C4-2B (cell line): ENCODE measurements around the gene SPACA7.

ENCODE experiments used
- H3K27ac ChIP-seq: fragments of 450-650 bp; 2 replicates; pipeline ENCODE4 v1.5.1; 2017
- CTCF ChIP-seq: fragments of 450-650 bp; conservative IDR thresholded peaks from 2 replicates; pipeline ENCODE4 v1.5.1; 2017; ENCODE audit warnings: mild to moderate bottlenecking
- ZFX ChIP-seq: fragments of 450-650 bp; IDR thresholded peaks from 2 replicates; pipeline ENCODE4 v1.6.1; 2017

Gene SPACA7

DNA sequence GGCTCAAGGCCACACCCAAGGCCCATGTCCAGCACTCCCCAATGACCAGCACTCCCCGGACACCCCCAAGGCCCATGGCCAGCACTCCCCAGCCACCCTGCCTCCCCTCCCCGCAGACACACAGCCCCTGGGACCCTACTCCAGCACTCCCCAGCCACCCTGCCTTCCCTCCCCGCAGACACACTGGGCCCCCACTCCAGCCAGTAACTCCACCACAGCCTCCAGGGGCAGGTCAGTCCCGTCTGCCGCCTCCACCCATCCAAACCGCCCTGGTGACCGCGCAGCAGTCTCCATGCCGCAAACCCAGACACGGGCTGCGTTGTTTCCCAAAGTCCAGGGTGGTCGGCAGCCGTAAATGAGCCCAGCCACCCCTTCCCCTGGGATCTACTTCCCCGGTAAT is 70.7 kb downstream of the SPACA7 start:
- TF ChIP-seq ZFX, result no peak
- TF ChIP-seq CTCF, result no peak
- no peak overlapping the region for H3K27ac ChIP-seq

- TF ChIP-seq CTCF, result no peak
- TF ChIP-seq ZFX, result no peak
- no peak overlapping the region for H3K27ac ChIP-seq
Measured at GRCh38 chr13:112447306-112447705, 71.2 kb downstream of the SPACA7 start.

DNA sequence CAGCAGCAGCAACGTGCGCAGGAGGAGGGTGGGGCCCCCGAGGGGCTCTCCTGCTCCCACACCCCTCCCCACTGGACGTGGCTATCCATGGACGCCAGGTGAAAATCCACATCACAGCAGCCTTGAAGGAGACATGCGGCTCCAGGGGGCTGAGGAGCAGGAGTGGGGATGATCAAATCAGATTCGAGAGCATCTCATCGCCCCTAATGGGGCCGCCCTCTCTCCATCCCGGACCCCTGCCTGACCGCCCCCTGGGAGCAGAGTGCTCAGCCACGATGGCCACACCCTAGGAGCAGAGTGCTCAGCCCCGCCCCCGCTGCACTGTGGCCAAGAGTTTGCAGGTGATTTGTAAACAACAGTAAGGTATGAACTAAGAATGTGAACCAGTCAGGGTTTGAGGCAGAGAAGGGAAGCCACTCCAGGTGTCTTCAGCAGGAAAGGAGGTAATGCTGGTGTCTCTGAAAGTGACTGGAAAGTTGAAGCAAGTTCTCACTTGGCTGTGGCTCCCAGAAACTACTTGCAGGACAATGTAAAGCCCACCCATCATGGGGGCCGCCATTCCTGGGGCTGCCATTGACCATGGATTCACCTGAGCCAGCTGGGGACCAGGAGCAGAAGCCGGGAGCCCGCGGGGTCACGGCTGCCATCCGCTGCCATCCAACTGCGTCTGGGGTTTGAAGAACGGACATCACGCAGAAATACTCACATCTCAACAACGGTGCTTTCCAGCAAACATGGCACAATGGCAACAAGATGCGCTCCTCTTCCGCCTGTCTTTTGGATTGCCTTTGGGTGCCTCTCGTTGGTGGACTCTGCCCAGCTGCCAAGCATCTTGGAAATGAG is 71.8 kb downstream of the SPACA7 start:
- no peak for TF ChIP-seq CTCF
- TF ChIP-seq ZFX, result no peak
- H3K27ac ChIP-seq, result no peak overlapping the region

DNA sequence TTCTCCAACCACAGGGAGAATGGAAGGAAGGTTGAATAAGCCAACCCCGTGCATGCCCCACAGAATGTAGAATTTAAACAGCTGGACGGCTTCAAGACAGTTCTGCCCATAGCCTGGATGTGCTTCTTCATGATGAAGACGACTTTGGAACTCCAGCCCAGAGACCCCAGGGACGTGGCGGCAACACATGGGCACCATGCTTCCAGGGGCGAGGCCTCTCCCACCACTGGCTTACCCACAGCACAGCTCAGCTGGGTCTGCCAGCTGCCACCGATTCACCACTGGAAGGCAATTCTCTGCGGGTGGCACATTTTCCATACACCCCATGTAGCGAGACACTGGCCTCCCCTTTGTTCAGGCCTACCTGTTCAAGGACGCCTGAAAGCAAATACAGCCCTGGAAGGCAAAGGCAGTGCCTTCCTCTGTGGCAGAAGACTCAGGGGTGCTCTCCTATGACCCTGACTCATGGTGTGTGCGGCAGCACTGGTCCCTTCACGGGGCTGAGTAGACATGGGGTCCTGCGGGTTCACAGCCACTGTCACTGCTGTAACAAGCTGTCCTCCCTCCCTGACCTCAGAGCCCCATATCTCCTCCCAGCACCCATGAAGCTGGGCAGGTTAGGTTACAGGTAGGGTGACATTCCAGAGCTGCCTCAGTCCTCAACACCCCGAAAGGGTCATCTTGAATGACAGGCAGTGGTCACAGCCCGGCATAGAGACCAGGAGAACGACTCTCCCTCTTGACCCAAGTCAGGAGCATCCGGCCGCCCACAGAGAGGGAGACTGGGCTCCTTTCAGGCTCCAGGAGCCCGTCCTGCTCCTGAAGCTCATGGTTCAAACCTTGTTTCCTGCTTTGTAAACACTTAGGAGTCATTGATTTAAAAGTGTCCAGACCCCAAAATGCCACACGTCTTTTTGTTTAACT is 72.7 kb downstream of the SPACA7 start:
- H3K27ac ChIP-seq, result no peak overlapping the region
- TF ChIP-seq CTCF (no peak), ZFX (no peak)

DNA sequence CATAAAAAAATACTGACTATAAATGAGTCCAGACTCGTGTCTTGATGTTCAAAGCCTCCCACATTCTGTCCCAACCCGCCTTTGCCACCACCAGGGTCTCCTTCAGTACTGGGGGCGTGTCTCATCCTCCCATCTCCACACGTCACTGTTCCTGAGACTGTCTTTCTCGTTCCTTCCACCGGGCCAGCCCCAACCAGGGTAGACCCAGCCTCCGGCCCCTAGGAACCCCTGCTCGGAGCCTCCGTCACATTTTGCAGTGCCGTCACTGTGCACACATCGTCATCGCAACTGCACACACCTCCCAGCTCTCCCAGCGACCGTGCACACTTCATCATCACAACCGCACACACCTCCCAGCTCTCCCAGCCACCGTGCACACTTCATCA is 73.4 kb downstream of the SPACA7 start:
- TF ChIP-seq CTCF (no peak), ZFX (no peak)
- H3K27ac ChIP-seq, result no peak overlapping the region

DNA sequence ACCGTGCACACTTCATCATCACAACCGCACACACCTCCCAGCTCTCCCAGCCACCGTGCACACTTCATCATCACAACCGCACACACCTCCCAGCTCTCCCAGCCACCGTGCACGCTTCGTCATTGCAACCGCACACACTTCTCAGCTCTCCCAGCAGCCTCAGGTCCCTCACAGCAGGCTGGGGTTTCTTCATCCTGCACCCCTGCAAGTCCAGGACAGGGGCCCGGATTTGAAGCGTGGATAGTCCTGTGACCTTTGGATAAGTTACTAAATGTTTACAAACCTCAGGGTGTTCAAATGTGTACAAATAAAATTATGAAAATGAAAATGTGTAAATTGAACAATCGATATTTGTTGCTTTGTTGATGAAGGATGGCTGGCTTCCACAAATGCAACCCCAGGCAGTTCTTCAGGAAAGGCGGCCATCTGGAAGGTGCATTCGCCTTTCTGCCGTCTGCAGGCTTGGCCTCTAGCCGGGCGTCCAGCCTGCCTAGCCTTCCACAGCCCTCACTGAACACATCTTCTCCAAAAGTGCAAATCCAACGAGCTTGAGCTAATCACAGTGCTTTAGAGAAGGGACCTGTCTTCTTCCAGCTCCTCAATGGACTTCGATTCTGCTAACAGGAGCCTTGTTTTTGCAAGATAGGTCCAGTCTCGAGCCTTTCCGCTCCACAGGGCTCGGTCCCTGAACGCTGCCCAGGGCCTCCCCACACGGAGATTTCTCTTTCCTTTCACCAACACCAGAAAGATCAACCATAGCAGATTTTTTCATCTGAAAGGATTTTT is 74.2 kb downstream of the SPACA7 start:
- H3K27ac ChIP-seq, result peak overlapping the region; percentile 22; the same call in 1 of the 2 replicates
- TF ChIP-seq CTCF, result no peak
- TF ChIP-seq ZFX, result no peak
